Ishikawa (cell line): ENCODE measurements around the gene EIF2B2.

ENCODE experiments used
- CREB1 ChIP-seq: IDR thresholded peaks from 2 replicates; pipeline ENCODE4 v1.6.1; 2012; ENCODE audit warnings: low read depth
- RAD21 ChIP-seq: IDR thresholded peaks from 2 replicates; pipeline ENCODE4 v1.6.1; 2012; ENCODE audit warnings: low read depth
- TCF12 ChIP-seq: IDR thresholded peaks from 2 replicates; pipeline ENCODE4 v1.6.1; 2012; ENCODE audit warnings: low read depth

- TF ChIP-seq RAD21, result no peak
- TF ChIP-seq TCF12, result no peak
- no peak for TF ChIP-seq CREB1
Observed at GRCh38 chr14:74962046-74962445, 40.7 kb upstream of the EIF2B2 start.
